Testis (tissue), 3 donors: ENCODE measurements around the gene RASGEF1C. TPM values are rescaled to one million over a fixed set of nuclear protein-coding genes. Genes with fewer than 3 reads are reported as not detected.
"Not testable (repeated sequence)": the region's sequence is repeated elsewhere in the genome, so short reads cannot be mapped to it uniquely, and the experiment has no call there.

Source experiments
- DNase-seq: peaks from one replicate; pipeline ENCODE4 v3.0.0-alpha.2; 2019
- H3K27ac ChIP-seq, 2 donors: fragments of 200-600 bp; sonication (generic); one replicate each; pipeline ENCODE4 v1.5.1; 2019
- H3K27me3 ChIP-seq: fragments of 200-600 bp; sonication (generic); one replicate; pipeline ENCODE4 v1.5.1; 2019
- H3K36me3 ChIP-seq: fragments of 200-600 bp; sonication (generic); one replicate; pipeline ENCODE4 v1.5.1; 2017; ENCODE audit warnings: low read depth; ENCODE audit errors: missing control alignments
- H3K4me1 ChIP-seq: fragments of 200-600 bp; sonication (generic); one replicate; pipeline ENCODE4 v1.5.1; 2019
- H3K4me3 ChIP-seq, 2 donors: fragments of 200-600 bp; sonication (generic); one replicate each; pipeline ENCODE4 v1.5.1; 2017 to 2019
- H3K9me3 ChIP-seq: fragments of 200-600 bp; sonication (generic); one replicate; pipeline ENCODE4 v1.5.1; 2017
- POLR2A ChIP-seq: fragments of 450-650 bp; IDR thresholded peaks from one replicate; pipeline ENCODE4 v1.6.1; 2017; ENCODE audit warnings: antibody characterized with exemption, mild to moderate bottlenecking, moderate library complexity
- WGBS, 2 donors: methylation state at CpG; one replicate each; pipeline ENCODE4 v1.1.5; 2018; 5-methylcytosine and 5-hydroxymethylcytosine counted together
- intact Hi-C: fragments of 100-400 bp; cut with DNase I; formaldehyde crosslinking; loops from one replicate; pipeline ENCODE4 v1.15.1; 2023; ENCODE audit warnings: low total_unique reads
- polyA plus RNA-seq: library from polyadenylated mRNA; stranded (reverse); fragments of 350-450 nt; fragmentation: Illumina TruSeq; extraction: RNeasy Lipid Tissue Mini Kit (QIAGEN cat#74804); gene quantifications from one replicate; pipeline ENCODE4 v1.2.3, GENCODE V29; 2014; ENCODE audit warnings: low read depth, low replicate concordance; ENCODE audit not compliant: insufficient read depth
- total RNA-seq, 2 donors: library from RNA; depleted of rRNA; stranded (reverse); fragments of >200 nt; gene quantifications; one replicate each; pipeline ENCODE4 v1.2.3, GENCODE V29; 2016
- TF ChIP-seq, protein P1 (sequence below), 3 experiments: fragments of 450-650 bp in 2 of 3; fragments of 200-600 bp in 1 of 3; sonication (generic) in 1 of 3; IDR thresholded peaks; one replicate each; pipeline ENCODE4 v1.5.1; 2016 to 2019; ENCODE audit warnings: antibody characterized with exemption in 3 of 3, mild to moderate bottlenecking in 2 of 3, moderate library complexity in 1 of 3

Gene RASGEF1C
- total and polyA plus RNA-seq, 3 donors from 2014 or later = 8.0 to 19.0 (median 8.5) TPM

DNA sequence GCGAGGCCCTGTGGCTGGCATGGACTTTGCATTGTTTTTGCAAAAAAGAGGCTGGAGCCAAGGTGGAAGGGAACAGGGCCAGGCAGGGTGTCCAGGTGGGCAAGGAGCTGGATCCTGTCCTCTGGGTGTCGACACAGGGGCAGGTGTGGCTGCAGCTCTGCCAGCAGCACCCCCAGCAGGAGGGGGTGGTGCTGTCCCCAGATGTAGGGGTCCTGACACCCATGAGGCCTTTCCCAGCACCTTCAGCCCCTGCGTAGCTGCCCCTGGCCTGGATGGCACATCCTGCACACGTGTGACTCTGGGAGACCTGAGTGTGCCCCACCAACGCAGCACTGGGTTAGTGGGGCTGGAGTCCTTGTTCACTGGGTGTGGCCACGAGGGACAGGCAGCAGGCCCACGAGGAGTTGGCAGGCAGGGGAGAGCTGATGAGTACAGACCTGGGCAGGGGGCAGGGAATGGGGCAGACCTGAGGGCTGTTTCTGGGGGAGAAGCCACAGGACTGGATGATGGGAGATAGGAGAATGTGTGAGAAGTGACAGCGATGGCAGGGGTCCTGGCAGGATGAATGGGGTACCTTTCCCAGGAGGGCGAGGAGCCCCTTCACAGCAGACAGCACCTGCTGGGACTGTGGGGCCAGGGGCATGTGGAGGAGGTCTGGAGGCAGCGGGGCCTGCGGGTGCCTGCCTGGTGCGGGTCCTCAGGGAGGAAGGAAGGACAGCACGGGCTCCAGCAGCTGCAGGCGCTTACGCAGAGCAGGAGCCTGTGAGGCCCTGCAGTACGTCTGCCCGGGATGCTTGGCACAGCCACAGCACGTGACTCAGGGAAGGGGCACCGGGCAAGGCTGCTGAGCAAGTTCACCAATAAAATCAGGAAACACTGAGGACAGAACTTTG lies 3.6 kb upstream of the RASGEF1C start:
- intact Hi-C loops = no loop called here
- TF ChIP-seq, protein P1, sequence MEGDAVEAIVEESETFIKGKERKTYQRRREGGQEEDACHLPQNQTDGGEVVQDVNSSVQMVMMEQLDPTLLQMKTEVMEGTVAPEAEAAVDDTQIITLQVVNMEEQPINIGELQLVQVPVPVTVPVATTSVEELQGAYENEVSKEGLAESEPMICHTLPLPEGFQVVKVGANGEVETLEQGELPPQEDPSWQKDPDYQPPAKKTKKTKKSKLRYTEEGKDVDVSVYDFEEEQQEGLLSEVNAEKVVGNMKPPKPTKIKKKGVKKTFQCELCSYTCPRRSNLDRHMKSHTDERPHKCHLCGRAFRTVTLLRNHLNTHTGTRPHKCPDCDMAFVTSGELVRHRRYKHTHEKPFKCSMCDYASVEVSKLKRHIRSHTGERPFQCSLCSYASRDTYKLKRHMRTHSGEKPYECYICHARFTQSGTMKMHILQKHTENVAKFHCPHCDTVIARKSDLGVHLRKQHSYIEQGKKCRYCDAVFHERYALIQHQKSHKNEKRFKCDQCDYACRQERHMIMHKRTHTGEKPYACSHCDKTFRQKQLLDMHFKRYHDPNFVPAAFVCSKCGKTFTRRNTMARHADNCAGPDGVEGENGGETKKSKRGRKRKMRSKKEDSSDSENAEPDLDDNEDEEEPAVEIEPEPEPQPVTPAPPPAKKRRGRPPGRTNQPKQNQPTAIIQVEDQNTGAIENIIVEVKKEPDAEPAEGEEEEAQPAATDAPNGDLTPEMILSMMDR (IDR thresholded peaks at IDR 0.05) = no peak
- TF ChIP-seq POLR2A = no peak

DNA sequence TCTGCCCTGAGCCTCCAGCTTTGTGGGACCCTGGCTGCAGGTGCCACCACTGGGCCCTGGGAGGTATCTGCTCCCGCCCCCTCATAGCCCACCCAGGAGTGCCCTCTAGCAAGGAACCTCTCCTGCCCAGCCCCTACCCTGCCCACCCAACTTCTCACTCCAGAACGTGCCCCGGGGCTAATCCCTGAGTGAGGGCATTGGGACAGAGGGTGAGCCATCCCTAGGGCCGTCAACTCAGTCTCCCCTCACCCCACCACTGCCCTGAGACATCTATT lies 2.7 kb upstream of the RASGEF1C start:
- Histone ChIP-seq H3K4me1 (peaks cover 4% of the 10 kb centered on the region), H3K27me3 (no peaks in the 10 kb centered on the region), H3K9me3 (no peaks in the 10 kb centered on the region), H3K27ac (no peak overlapping the region), H3K36me3 (no peaks in the 10 kb centered on the region), H3K4me3 (no peak overlapping the region)
- TF ChIP-seq, protein P1 (IDR thresholded peaks at IDR 0.05) = no peak
- no peak for DNase-seq
- intact Hi-C loops = no loop called here
- WGBS, 2 donors = 100% methylated on average over 1 to 4 of the region's 4 CpGs

More for the DNA sequence above, 3.6 kb upstream of the RASGEF1C start:
- Histone ChIP-seq H3K27ac (no peak overlapping the region), H3K4me3 (no peak overlapping the region), H3K27me3 (no peaks in the 10 kb centered on the region), H3K9me3 (no peaks in the 10 kb centered on the region), H3K4me1 (peaks cover 4% of the 10 kb centered on the region), H3K36me3 (no peaks in the 10 kb centered on the region)
- DNase-seq = no peak
- 57 to 63% methylated on average over 11 to 19 of the region's 19 CpGs for WGBS, 2 donors

DNA sequence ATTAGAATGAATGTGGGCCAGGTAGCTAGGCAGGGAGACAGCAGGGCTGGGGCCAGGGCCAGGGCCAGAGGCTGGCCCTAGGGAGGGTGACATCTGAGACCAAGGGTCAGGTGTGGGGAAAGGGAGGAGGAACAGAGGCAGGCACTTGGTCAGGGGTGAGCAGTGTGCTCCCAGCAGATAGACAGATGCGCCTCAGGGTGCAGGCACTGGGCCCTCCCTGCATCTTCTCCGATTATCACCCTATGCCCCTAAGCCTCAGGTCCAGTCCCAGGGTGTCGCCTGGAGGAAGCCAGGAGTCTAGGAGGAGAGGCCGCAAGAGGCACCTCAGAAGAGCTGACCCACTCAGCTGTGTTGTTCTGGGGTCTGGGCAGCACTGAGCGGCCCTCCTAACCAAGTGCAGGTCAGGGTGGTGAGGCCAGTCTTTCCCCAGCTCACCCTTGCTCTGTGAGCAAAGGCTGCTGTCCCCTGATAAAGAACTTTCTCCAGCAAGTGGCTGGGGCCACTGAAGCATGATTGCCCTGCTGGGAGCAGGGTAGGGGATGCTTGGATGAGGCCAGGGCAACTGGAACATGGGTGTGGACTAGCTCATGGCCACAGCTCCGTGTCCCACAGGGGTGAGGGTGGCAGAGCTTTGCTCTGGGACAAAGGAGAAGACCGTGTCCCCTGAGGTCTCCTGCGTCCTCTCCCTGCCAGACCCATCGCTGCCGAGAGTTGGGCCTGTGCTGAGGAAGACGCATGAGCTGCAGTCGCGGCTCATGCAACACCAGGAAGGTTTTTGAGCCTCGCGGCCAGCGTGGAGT lies 2.1 kb upstream of the RASGEF1C start:
- no peaks in the 10 kb centered on the region for H3K36me3 ChIP-seq
- DNase-seq = no peak
- no peak overlapping the region for H3K4me3 ChIP-seq
- no peak overlapping the region for H3K27ac ChIP-seq
- no peaks in the 10 kb centered on the region for H3K27me3 ChIP-seq
- H3K9me3 ChIP-seq = no peaks in the 10 kb centered on the region
- peaks cover 4% of the 10 kb centered on the region for H3K4me1 ChIP-seq
- intact Hi-C loops = no loop called here
- 85 to 89% methylated on average over 16 of the region's 16 CpGs for WGBS, 2 donors
- TF ChIP-seq, protein P1 (IDR thresholded peaks at IDR 0.05) = no peak
- TF ChIP-seq POLR2A = no peak

DNA sequence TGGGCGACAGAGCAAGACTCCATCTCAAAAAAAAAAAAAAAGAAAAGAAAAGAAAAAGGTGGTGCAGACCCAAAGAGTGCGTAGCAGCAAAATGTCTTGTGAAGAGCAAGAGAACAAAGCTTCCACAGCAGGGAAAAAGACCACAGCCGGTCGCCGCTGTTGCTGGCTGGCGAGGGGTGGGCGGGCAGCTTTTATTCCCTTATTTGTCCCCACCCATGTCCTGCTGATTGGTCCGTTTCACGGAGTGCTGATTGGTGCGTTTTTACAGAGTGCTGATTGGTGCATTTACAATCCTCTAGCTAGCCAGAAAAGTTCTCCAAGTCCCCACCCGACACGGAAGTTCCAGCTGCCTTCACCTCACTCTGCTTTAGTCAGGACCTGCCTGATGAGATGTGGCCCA lies 1.1 kb upstream of the RASGEF1C start:
- WGBS, 2 donors = 53 to 71% methylated on average over 12 of the region's 12 CpGs
- H3K27ac ChIP-seq, H3K9me3 ChIP-seq, H3K36me3 ChIP-seq, intact Hi-C loops, H3K4me1 ChIP-seq, H3K27me3 ChIP-seq: not testable (repeated sequence)
- peak; percentile 72 for DNase-seq
- H3K4me3 ChIP-seq = peak overlapping the region in 1 of 2 donors; percentile 31

DNA sequence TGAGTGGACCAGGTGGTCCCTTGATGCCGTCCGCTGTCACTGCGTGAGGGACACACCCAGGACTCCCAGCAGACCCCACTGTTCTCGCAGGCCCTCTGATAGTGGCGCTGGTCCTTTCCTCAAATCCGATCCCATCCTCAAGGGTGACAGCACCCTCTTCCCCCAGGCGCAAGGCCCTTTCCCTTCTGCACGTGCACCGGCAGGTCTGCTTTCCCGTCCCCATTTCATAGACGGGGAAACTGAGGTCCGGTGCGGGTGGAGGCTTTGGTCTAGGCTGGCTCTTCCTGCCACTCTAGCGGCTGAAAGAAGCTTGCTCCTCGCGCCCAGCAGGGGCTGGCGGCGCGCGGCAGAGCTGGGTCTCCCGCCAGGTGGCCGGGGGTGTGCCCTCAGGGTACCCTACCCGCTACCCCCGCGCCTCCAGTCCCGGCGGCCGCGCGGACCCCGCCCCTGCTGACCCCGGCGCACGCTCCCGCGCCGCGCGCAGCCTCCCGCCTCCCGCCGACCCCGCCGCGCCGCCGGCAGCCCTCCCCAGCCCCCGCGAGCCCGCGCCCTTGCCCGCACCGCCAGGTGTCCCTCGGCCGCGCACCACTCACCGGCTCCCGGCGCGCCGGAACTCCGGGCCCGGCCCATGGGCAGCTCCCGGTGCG lies 453 bp downstream of the RASGEF1C start:
- intact Hi-C loops = loop anchor here (5.0 kb wide), 1 partner anchor 396 kb away; no protein-coding TSS in a partner anchor
- DNase-seq = no peak

More for the DNA sequence above, 453 bp downstream of the RASGEF1C start:
- WGBS, 2 donors = 3 to 5% methylated on average over 30 to 35 of the region's 65 CpGs
- H3K27me3 ChIP-seq = no peaks in the 10 kb centered on the region
- no peak overlapping the region for H3K27ac ChIP-seq
- no peaks in the 10 kb centered on the region for H3K36me3 ChIP-seq
- peak overlapping the region; percentile 15 to 29 for H3K4me3 ChIP-seq
- peaks cover 4% of the 10 kb centered on the region for H3K4me1 ChIP-seq
- TF ChIP-seq, protein P1 (IDR thresholded peaks at IDR 0.05) = peak in 1 of 3 experiments; percentile 11
- TF ChIP-seq POLR2A = no peak
- H3K9me3 ChIP-seq = no peaks in the 10 kb centered on the region
